ENCODE results near the gene STUB1. TPM values are rescaled to one million over a fixed set of nuclear protein-coding genes. Genes with fewer than 3 reads are reported as not detected.

STUB1 gene
- total and polyA plus RNA-seq, 2 of the 8 experiments (the other 6 are each of a cell fraction or from before 2014, with no cell fraction given), result 89.9 to 103 TPM

DNA sequence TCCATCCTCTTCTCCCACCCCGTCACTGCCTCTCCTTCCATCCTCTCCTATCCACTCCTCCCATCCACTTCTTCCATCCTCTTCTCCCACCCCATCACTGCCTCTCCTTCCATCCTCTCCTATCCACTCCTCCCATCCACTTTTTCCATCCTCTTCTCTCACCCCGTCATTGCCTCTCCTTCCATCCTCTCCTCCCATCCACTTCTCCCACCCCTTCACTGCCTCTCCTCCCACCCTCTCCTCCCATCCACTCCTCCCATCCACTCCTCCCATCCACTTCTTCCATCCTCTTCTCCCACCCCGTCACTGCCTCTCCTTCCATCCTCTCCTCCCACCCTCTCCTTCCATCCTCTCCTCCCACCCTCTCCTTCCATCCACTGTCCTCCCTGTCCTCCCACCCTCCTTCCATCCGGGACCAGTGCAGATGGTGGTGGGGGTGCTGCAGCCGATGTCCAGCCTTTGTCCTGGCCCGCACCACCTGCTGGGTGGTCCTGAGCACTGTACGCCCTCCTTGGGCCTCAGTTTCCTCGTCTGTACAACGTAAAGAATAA is 48.3 kb upstream of the STUB1 start:
- Histone ChIP-seq H2AK5ac (ENCODE audit: low read depth, low read length) (peak overlapping the region; percentile 11; the same call in 1 of the 2 replicates), H3K9ac (replicated peaks in 1 of 4; ENCODE audit: extremely low read depth in 1 of 4, low read depth in 3 of 4, low read length in 3 of 4) (no peak overlapping the region), H3K14ac (ENCODE audit: insufficient read length) (no peak overlapping the region), H3K36me3 (ENCODE audit: control insufficient read depth in 2 of 4, insufficient read depth in 4 of 4, low read length in 3 of 4) (peaks cover 0 to 21% (median 3%) of the 10 kb centered on the region in 4 experiments; a peak in 4 of 8 replicates), H4K20me1 (replicated peaks in 1 of 2; ENCODE audit: control insufficient read depth in 1 of 2, insufficient read depth in 2 of 2, low read length in 2 of 2) (peaks cover 3 to 10% of the 10 kb centered on the region in 2 experiments), H4K8ac (ENCODE audit: extremely low read depth, insufficient read depth, low read length) (no peak overlapping the region; the same call in 1 of the 2 replicates), H3K4me1 (replicated peaks in 1 of 4; ENCODE audit: control insufficient read depth in 3 of 4, insufficient read depth in 4 of 4, low read length in 3 of 4) (peaks cover 0 to 29% (median 22%) of the 10 kb centered on the region in 4 experiments; a peak in 6 of 7 replicates), H2BK12ac (ENCODE audit: low read depth, low read length) (no peak overlapping the region), H2BK20ac (ENCODE audit: low read length) (no peak overlapping the region), H2BK120ac (replicated peaks; ENCODE audit: low read depth, low read length) (no peak overlapping the region), H3K79me2 (ENCODE audit: control insufficient read depth in 1 of 2, insufficient read depth in 2 of 2, low read length in 2 of 2) (peaks cover 0 to 6% of the 10 kb centered on the region in 2 experiments; a peak in 1 of 4 replicates), H4K5ac (ENCODE audit: insufficient read length, low read depth, low read length) (no peak overlapping the region), H2BK15ac (ENCODE audit: low read length) (no peak overlapping the region), H3K27ac (ENCODE audit: low read depth, low read length) (no peak overlapping the region), H3K4ac (replicated peaks; ENCODE audit: insufficient read length, low read depth, low read length) (no peak overlapping the region), H3K27me3 (replicated peaks in 1 of 4; ENCODE audit: control insufficient read depth in 3 of 4, extremely low read depth in 1 of 4, insufficient read depth in 3 of 4, low read length in 3 of 4) (no peaks in the 10 kb centered on the region), H3K4me3 (ENCODE audit: extremely low read depth in 1 of 4, insufficient read depth in 2 of 4, low read depth in 3 of 4, low read length in 4 of 4) (no peak overlapping the region), H3K56ac (replicated peaks; ENCODE audit: insufficient read length, low read depth, low read length) (no peak overlapping the region), H2BK5ac (ENCODE audit: low read depth, low read length) (no peak overlapping the region), H4K91ac (replicated peaks; ENCODE audit: insufficient read length, low read length) (no peak overlapping the region), H3K9me3 (ENCODE audit: insufficient read depth in 2 of 2, low read depth in 1 of 2, low read length in 1 of 2) (no peaks in the 10 kb centered on the region), H3K79me1 (ENCODE audit: low read depth, low read length) (no peaks in the 10 kb centered on the region), H3K23me2 (ENCODE audit: low read depth, low read length) (peaks cover 8% of the 10 kb centered on the region; the same call in 1 of the 2 replicates), H3K18ac (ENCODE audit: extremely low read depth, low read length) (no peak overlapping the region), H2AFZ (ENCODE audit: low read length) (no peak overlapping the region), H3K23ac (ENCODE audit: insufficient read length) (no peak overlapping the region), H3K4me2 (ENCODE audit: insufficient read depth in 1 of 2, low read depth in 2 of 2, low read length in 2 of 2) (peak overlapping the region; percentile 11 to 79; a peak in 1 of 4 replicates)
- ChIA-PET POLR2A (ENCODE audit: partially characterized antibody) (interaction anchor here (0.6 to 1.4 kb wide), 6 partner anchors 13 to 232 kb away, joined by 3 to 5 read pairs (median 4); partner anchors contain the start of gene RAB40C), CTCF (ENCODE audit: partially characterized antibody) (interaction anchor here (0.7 to 1.9 kb wide), 2 partner anchors 12 to 16 kb away, joined by 3 to 6 read pairs; no protein-coding TSS in a partner anchor)
- WGBS, 2 experiments (ENCODE audit: extremely low coverage in 1 of 2, insufficient coverage in 1 of 2, insufficient read length in 1 of 2, insufficient replicate concordance in 2 of 2, low coverage in 1 of 2, low lambda C conversion rate in 2 of 2, missing lambda C conversion rate in 1 of 2), result 93 to 100% methylated on average over 1 to 9 of the region's 9 CpGs
- FAIRE-seq (no peak), DNase-seq (ENCODE audit: low read depth in 1 of 2, low spot score in 2 of 2) (no peak)
- TF ChIP-seq TEAD4 (IDR thresholded peaks at IDR 0.05; ENCODE audit: low read depth, low read length), result no peak
- TF ChIP-seq RAD21 (IDR thresholded peaks at IDR 0.05 in 1 of 2, conservative IDR thresholded peaks at IDR 0.05 in 1 of 2; ENCODE audit: low read depth in 2 of 2, low read length in 2 of 2), result no peak
- no peak for TF ChIP-seq TAF1 (IDR thresholded peaks at IDR 0.05; ENCODE audit: low read depth, low read length)
- TF ChIP-seq TCF12 (IDR thresholded peaks at IDR 0.05; ENCODE audit: low read depth, low read length), result no peak
- TF ChIP-seq, protein P1, sequence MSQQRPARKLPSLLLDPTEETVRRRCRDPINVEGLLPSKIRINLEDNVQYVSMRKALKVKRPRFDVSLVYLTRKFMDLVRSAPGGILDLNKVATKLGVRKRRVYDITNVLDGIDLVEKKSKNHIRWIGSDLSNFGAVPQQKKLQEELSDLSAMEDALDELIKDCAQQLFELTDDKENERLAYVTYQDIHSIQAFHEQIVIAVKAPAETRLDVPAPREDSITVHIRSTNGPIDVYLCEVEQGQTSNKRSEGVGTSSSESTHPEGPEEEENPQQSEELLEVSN (IDR thresholded peaks at IDR 0.05), result no peak
- no peak for TF ChIP-seq BACH1 (IDR thresholded peaks at IDR 0.05; ENCODE audit: low read length)
- no peak for TF ChIP-seq KDM5A (IDR thresholded peaks at IDR 0.05; ENCODE audit: low read length)
- no peak for TF ChIP-seq RNF2 (IDR thresholded peaks at IDR 0.05; ENCODE audit: borderline replicate concordance, low read depth, low read length, missing control alignments, poor library complexity, severe bottlenecking)
- TF ChIP-seq GABPA (IDR thresholded peaks at IDR 0.05; ENCODE audit: borderline replicate concordance, insufficient read depth, low read length), result no peak
- no peak for TF ChIP-seq SIN3A (conservative IDR thresholded peaks at IDR 0.05 in 1 of 2, IDR thresholded peaks at IDR 0.05 in 1 of 2; ENCODE audit: low read depth in 1 of 2, low read length in 2 of 2)
- TF ChIP-seq TAF7 (optimal IDR thresholded peaks at IDR 0.05; ENCODE audit: borderline replicate concordance, low read depth, low read length), result no peak
